ENCODE measurements around the gene MAGOH.

GRCh38 chr1:53210352-53210751, 28.0 kb downstream of the MAGOH start:
- TF ChIP-seq EZH2 (IDR thresholded peaks at IDR 0.05) (no peak), POLR2AphosphoS5 (IDR thresholded peaks at IDR 0.05; ENCODE audit: borderline replicate concordance, low read depth, low read length) (no peak), FOXP2 (optimal IDR thresholded peaks at IDR 0.05; ENCODE audit: control extremely low read depth, extremely low read length, insufficient read depth) (no peak)

Measured in SK-N-MC (cell line).